Left lung (tissue), 10 donors: ENCODE measurements around the gene PI4K2A. TPM values are rescaled to one million over a fixed set of nuclear protein-coding genes. Genes with fewer than 3 reads are reported as not detected.

Experiments used
- ATAC-seq: fragments of 200-7000 bp; cut with Tn5 transposase; one replicate; pipeline ENCODE4 v1.9.1; 2020; ENCODE audit warnings: moderate library complexity
- DNase-seq, 4 donors: peaks; one replicate each; pipeline ENCODE4 v3.0.0-alpha.2; 2013 to 2020
- H3K27ac ChIP-seq, 2 donors: fragments of 200-600 bp; sonication (generic) in 1 of 2; one replicate each; pipeline versions ENCODE4 v1.5.0 to v1.8.0; 2020 to 2021
- H3K27me3 ChIP-seq, 2 donors: fragments of 200-600 bp; sonication (generic) in 1 of 2; one replicate each; pipeline versions ENCODE4 v1.5.0 to v1.8.0; 2020 to 2021
- H3K36me3 ChIP-seq, 2 donors: fragments of 200-600 bp; sonication (generic) in 1 of 2; one replicate each; pipeline versions ENCODE4 v1.5.0 to v1.8.0; 2020 to 2021
- H3K4me1 ChIP-seq, 2 donors: fragments of 200-600 bp; one replicate each; pipeline ENCODE4 v1.8.0; 2021
- H3K4me3 ChIP-seq, 2 donors: fragments of 200-600 bp; sonication (generic) in 1 of 2; one replicate each; pipeline versions ENCODE4 v1.5.0 to v1.8.0; 2020 to 2021; ENCODE audit warnings: mild to moderate bottlenecking in 1 of 2
- H3K9me3 ChIP-seq, 2 donors: fragments of 200-600 bp; sonication (generic) in 1 of 2; one replicate each; pipeline versions ENCODE4 v1.5.0 to v1.8.0; 2020 to 2021
- intact Hi-C, 2 donors: fragments of 100-400 bp; cut with DNase I; formaldehyde crosslinking; loops; one replicate each; pipeline versions ENCODE4 v1.11.2 to v1.14.2; 2022
- polyA plus RNA-seq, 6 donors: library from polyadenylated mRNA; unstranded; fragments of 120-200 nt; gene quantifications; one replicate each; pipeline ENCODE4 v1.2.1, GENCODE V29; 2013; ENCODE audit not compliant: insufficient read length in 6 of 6
- total RNA-seq, 2 donors: library from RNA; stranded (reverse); fragmentation: NEBNext Ultra II Directional; extraction: Animal tissue kit (Norgen Biotek cat#: 25700); gene quantifications; one replicate each; pipeline ENCODE4 v1.2.1, GENCODE V29; 2021
- TF ChIP-seq, protein P1 (sequence below), 2 donors: fragments of 200-600 bp; sonication (generic) in 1 of 2; IDR thresholded peaks; one replicate each; pipeline versions ENCODE4 v1.5.0 to v1.8.0; 2021; ENCODE audit warnings: antibody characterized with exemption in 2 of 2
- donor health status: DM: no; HTN: yes; CAD: no.
- donor health status: DM: no; HTN: no; CAD: no.

The PI4K2A gene
- total and polyA plus RNA-seq, 8 donors: 12.7 to 27.1 (median 15.6) TPM

GRCh38 chr10:97721871-97722780 is 81.7 kb downstream of the PI4K2A start:
- DNase-seq (no peak), ATAC-seq (no peak)
- TF ChIP-seq, protein P1, sequence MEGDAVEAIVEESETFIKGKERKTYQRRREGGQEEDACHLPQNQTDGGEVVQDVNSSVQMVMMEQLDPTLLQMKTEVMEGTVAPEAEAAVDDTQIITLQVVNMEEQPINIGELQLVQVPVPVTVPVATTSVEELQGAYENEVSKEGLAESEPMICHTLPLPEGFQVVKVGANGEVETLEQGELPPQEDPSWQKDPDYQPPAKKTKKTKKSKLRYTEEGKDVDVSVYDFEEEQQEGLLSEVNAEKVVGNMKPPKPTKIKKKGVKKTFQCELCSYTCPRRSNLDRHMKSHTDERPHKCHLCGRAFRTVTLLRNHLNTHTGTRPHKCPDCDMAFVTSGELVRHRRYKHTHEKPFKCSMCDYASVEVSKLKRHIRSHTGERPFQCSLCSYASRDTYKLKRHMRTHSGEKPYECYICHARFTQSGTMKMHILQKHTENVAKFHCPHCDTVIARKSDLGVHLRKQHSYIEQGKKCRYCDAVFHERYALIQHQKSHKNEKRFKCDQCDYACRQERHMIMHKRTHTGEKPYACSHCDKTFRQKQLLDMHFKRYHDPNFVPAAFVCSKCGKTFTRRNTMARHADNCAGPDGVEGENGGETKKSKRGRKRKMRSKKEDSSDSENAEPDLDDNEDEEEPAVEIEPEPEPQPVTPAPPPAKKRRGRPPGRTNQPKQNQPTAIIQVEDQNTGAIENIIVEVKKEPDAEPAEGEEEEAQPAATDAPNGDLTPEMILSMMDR (IDR thresholded peaks at IDR 0.05): no peak
- H3K27me3 ChIP-seq: no peaks in the 10 kb centered on the region
- H3K36me3 ChIP-seq: peaks cover 0 to 8% of the 10 kb centered on the region in 2 donors
- peaks cover 17 to 30% of the 10 kb centered on the region in 2 donors for H3K4me1 ChIP-seq
- intact Hi-C loops: no loop called here
- H3K27ac ChIP-seq: no peak overlapping the region
- H3K9me3 ChIP-seq: no peaks in the 10 kb centered on the region
- H3K4me3 ChIP-seq: no peak overlapping the region

DNA sequence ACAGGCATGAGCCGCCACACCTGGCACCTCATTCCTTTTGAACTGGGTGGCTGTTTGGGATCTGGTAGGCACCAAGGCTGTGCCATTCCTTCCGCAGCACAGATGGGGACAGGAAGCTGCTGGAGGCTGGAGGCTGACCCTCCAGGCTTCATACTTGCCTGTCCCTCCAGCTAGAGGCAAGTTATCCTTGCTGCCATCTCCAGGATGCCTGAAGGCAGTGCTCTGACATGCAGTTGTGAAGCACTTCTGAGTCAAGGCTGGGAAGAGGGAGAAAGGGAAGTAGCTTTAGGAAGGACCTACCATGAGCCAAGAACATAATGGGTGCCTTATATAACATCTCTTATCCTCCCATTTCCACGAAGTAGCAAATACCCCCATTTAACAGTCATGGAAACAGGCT is 82.5 kb downstream of the PI4K2A start:
- H3K36me3 ChIP-seq: no peaks in the 10 kb centered on the region
- TF ChIP-seq, protein P1 (IDR thresholded peaks at IDR 0.05): no peak
- no peak for ATAC-seq
- no peak overlapping the region for H3K4me3 ChIP-seq
- H3K27ac ChIP-seq: no peak overlapping the region
- intact Hi-C loops: no loop called here
- H3K4me1 ChIP-seq: peaks cover 13 to 22% of the 10 kb centered on the region in 2 donors
- no peak for DNase-seq
- no peaks in the 10 kb centered on the region for H3K27me3 ChIP-seq
- no peaks in the 10 kb centered on the region for H3K9me3 ChIP-seq

GRCh38 chr10:97724341-97724941 is 84.0 kb downstream of the PI4K2A start:
- TF ChIP-seq, protein P1 (IDR thresholded peaks at IDR 0.05): no peak
- H3K9me3 ChIP-seq: no peaks in the 10 kb centered on the region
- ATAC-seq (no peak), DNase-seq (no peak)
- no peaks in the 10 kb centered on the region for H3K36me3 ChIP-seq
- H3K27me3 ChIP-seq: no peaks in the 10 kb centered on the region
- peaks cover 0 to 10% of the 10 kb centered on the region in 2 donors for H3K4me1 ChIP-seq
- no peak overlapping the region for H3K27ac ChIP-seq
- intact Hi-C loops: no loop called here
- no peak overlapping the region for H3K4me3 ChIP-seq

Other genes starting within 250 kb of the PI4K2A start
- 10 to 100 TPM; 21.2 to 40.4 TPM for gene RRP12, start 239.3 kb upstream of the PI4K2A start, total RNA-seq
- 10 to 100 TPM; 22.6 to 36.2 (median 24.8) TPM for gene RRP12, start 239.3 kb upstream of the PI4K2A start, polyA plus RNA-seq
- 100 to 1,000 TPM; 209 to 236 TPM for gene PGAM1, start 214.5 kb upstream of the PI4K2A start, total RNA-seq
- 100 to 1,000 TPM; 155 to 173 (median 163) TPM for gene PGAM1, start 214.5 kb upstream of the PI4K2A start, polyA plus RNA-seq
- gene EXOSC1, start 194.7 kb upstream of the PI4K2A start, total RNA-seq: 10 to 100 TPM; 27.2 to 30.4 TPM
- gene EXOSC1, start 194.7 kb upstream of the PI4K2A start, polyA plus RNA-seq: 10 to 100 TPM; 34.9 to 43.1 (median 40.1) TPM
- 10 to 100 TPM; 61.5 to 65.2 TPM for gene ZDHHC16, start 194.5 kb upstream of the PI4K2A start, total RNA-seq
- 10 to 100 TPM; 44.8 to 48.7 (median 46.6) TPM for gene ZDHHC16, start 194.5 kb upstream of the PI4K2A start, polyA plus RNA-seq
- gene MMS19, start 142.2 kb upstream of the PI4K2A start, total RNA-seq: 10 to 100 TPM; 60.1 to 60.7 TPM
- gene MMS19, start 142.2 kb upstream of the PI4K2A start, polyA plus RNA-seq: 100 to 1,000 TPM in 3 of 6 donors, 10 to 100 TPM in 3; 94.4 to 113 (median 101) TPM
- gene UBTD1, start 141.7 kb upstream of the PI4K2A start, total RNA-seq: 10 to 100 TPM; 30.4 to 41.0 TPM
- 10 to 100 TPM; 16.6 to 25.2 (median 19.2) TPM for gene UBTD1, start 141.7 kb upstream of the PI4K2A start, polyA plus RNA-seq
- gene ANKRD2, start 67.9 kb upstream of the PI4K2A start, total RNA-seq: 1 to 10 TPM; 1.3 to 1.9 TPM
- gene ANKRD2, start 67.9 kb upstream of the PI4K2A start, polyA plus RNA-seq: under 1 TPM; 0.18 to 0.43 (median 0.25) TPM
- 1 to 10 TPM; 1.1 to 1.2 TPM for gene HOGA1, start 56.3 kb upstream of the PI4K2A start, total RNA-seq
- 1 to 10 TPM in 4 of 6 donors, under 1 TPM in 2; 0.85 to 2.2 (median 1.5) TPM for gene HOGA1, start 56.3 kb upstream of the PI4K2A start, polyA plus RNA-seq
- not detected for gene C10orf62, start 51.0 kb upstream of the PI4K2A start, total RNA-seq
- gene C10orf62, start 51.0 kb upstream of the PI4K2A start, polyA plus RNA-seq: under 1 TPM in 2 of 6 donors, not detected in 4; 0.14 to 0.15 TPM
- gene MORN4, start 7.2 kb upstream of the PI4K2A start, total RNA-seq: 1 to 10 TPM; 4.1 to 10.0 TPM
- gene MORN4, start 7.2 kb upstream of the PI4K2A start, polyA plus RNA-seq: 10 to 100 TPM; 14.2 to 21.1 (median 15.8) TPM
- gene AVPI1, start 46.6 kb downstream of the PI4K2A start, total RNA-seq: 10 to 100 TPM; 15.2 to 19.7 TPM
- 1 to 10 TPM; 4.3 to 5.5 (median 5.1) TPM for gene AVPI1, start 46.6 kb downstream of the PI4K2A start, polyA plus RNA-seq
- gene MARVELD1, start 73.1 kb downstream of the PI4K2A start, total RNA-seq: 10 to 100 TPM; 48.1 to 58.4 TPM
- 10 to 100 TPM; 51.2 to 66.9 (median 61.0) TPM for gene MARVELD1, start 73.1 kb downstream of the PI4K2A start, polyA plus RNA-seq
- 10 to 100 TPM; 20.6 to 23.2 TPM for gene ZFYVE27, start 96.5 kb downstream of the PI4K2A start, total RNA-seq
- gene ZFYVE27, start 96.5 kb downstream of the PI4K2A start, polyA plus RNA-seq: 10 to 100 TPM; 26.8 to 35.5 (median 28.2) TPM
- gene SFRP5, start 131.3 kb downstream of the PI4K2A start, total RNA-seq: 1 to 10 TPM in 1 of 2 donors, under 1 TPM in 1; 0.24 to 1.9 TPM
- 1 to 10 TPM; 1.3 to 9.1 (median 3.5) TPM for gene SFRP5, start 131.3 kb downstream of the PI4K2A start, polyA plus RNA-seq
- 1 to 10 TPM in 1 of 2 donors, under 1 TPM in 1; 0.68 to 1.9 TPM for gene GOLGA7B, start 209.2 kb downstream of the PI4K2A start, total RNA-seq
- gene GOLGA7B, start 209.2 kb downstream of the PI4K2A start, polyA plus RNA-seq: under 1 TPM; 0.17 to 0.61 (median 0.36) TPM